OCI-LY3 (cell line): Measurements from ENCODE around the gene PHYKPL.
"Not testable (repeated sequence)": the region's sequence is repeated elsewhere in the genome, so short reads cannot be mapped to it uniquely, and the experiment has no call there.

Experiments used
- H2AFZ ChIP-seq: fragments of 200-600, 300-600 bp; shearing (Covaris generic); 2 replicates; pipeline ENCODE4 v1.6.0; 2014; ENCODE audit warnings: antibody characterized with exemption, low read depth, low read length
- H3K27ac ChIP-seq: fragments of 200-600, 300-600 bp; sonication (generic); 2 replicates; pipeline ENCODE4 v1.5.1; 2014; ENCODE audit warnings: mild to moderate bottlenecking, low read length, moderate library complexity, mixed read lengths
- H3K27me3 ChIP-seq: fragments of 200-600, 300-600 bp; sonication (generic); 2 replicates; pipeline ENCODE4 v1.6.1; 2014; ENCODE audit warnings: low read depth, low read length, mixed read lengths
- H3K36me3 ChIP-seq: fragments of 200-600, 300-600 bp; sonication (generic); replicated peaks from 2 replicates; pipeline ENCODE3; 2014; ENCODE audit warnings: low read depth, low read length, mixed read lengths
- H3K4me1 ChIP-seq: fragments of 300-600, 200-600 bp; sonication (generic); 2 replicates; pipeline ENCODE4 v1.6.1; 2014; ENCODE audit warnings: low read length, mixed read lengths
- H3K4me2 ChIP-seq: fragments of 200-600, 300-600 bp; sonication (generic); 2 replicates; pipeline ENCODE4 v1.6.1; 2014; ENCODE audit warnings: low read length, mixed read lengths
- H3K4me3 ChIP-seq: fragments of 300-600, 200-600 bp; sonication (generic); 2 replicates; pipeline ENCODE4 v1.5.1; 2014; ENCODE audit warnings: antibody characterized with exemption, mild to moderate bottlenecking, low read length, moderate library complexity
- H3K79me2 ChIP-seq: fragments of 300-600, 200-600 bp; shearing (Covaris generic); 2 replicates; pipeline ENCODE4 v1.6.1; 2014; ENCODE audit warnings: mild to moderate bottlenecking, low read length, mixed read lengths
- H3K9ac ChIP-seq: fragments of 300-600, 200-600 bp; shearing (Covaris generic); 2 replicates; pipeline ENCODE4 v1.6.0; 2014; ENCODE audit warnings: mild to moderate bottlenecking, low read length, moderate library complexity
- H3K9me3 ChIP-seq: fragments of 200-600, 300-600 bp; shearing (Covaris generic); 2 replicates; pipeline ENCODE4 v1.6.1; 2014; ENCODE audit warnings: low read length, mixed read lengths; ENCODE audit not compliant: insufficient read depth
- H4K20me1 ChIP-seq: fragments of 200-600, 300-600 bp; sonication (generic); 2 replicates; pipeline ENCODE4 v1.6.1; 2016; ENCODE audit warnings: low read length, mixed read lengths; ENCODE audit not compliant: insufficient read depth
- EZH2phosphoT487 ChIP-seq: fragments of 200-600 bp; shearing (Covaris generic); IDR thresholded peaks from 2 replicates; pipeline ENCODE4 v1.6.1; 2018; ENCODE audit warnings: antibody characterized with exemption, mixed run types, low read depth
- TF ChIP-seq, protein P1 (sequence below): fragments of 200-600, 300-600 bp; sonication (generic); IDR thresholded peaks from 2 replicates; pipeline ENCODE4 v1.5.1; 2014; ENCODE audit warnings: antibody characterized with exemption, low read length, low read depth

Gene PHYKPL

GRCh38 chr5:178201927-178202235, 30.7 kb downstream of the PHYKPL start:
- peaks cover 16% of the 10 kb centered on the region for H4K20me1 ChIP-seq
- no peak for TF ChIP-seq EZH2phosphoT487
- TF ChIP-seq, protein P1, sequence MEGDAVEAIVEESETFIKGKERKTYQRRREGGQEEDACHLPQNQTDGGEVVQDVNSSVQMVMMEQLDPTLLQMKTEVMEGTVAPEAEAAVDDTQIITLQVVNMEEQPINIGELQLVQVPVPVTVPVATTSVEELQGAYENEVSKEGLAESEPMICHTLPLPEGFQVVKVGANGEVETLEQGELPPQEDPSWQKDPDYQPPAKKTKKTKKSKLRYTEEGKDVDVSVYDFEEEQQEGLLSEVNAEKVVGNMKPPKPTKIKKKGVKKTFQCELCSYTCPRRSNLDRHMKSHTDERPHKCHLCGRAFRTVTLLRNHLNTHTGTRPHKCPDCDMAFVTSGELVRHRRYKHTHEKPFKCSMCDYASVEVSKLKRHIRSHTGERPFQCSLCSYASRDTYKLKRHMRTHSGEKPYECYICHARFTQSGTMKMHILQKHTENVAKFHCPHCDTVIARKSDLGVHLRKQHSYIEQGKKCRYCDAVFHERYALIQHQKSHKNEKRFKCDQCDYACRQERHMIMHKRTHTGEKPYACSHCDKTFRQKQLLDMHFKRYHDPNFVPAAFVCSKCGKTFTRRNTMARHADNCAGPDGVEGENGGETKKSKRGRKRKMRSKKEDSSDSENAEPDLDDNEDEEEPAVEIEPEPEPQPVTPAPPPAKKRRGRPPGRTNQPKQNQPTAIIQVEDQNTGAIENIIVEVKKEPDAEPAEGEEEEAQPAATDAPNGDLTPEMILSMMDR: no peak
- peaks cover 12% of the 10 kb centered on the region for H3K4me1 ChIP-seq
- H3K9ac ChIP-seq: no peak overlapping the region
- no peak overlapping the region for H3K27ac ChIP-seq
- no peaks in the 10 kb centered on the region for H3K27me3 ChIP-seq
- no peak overlapping the region for H3K4me3 ChIP-seq
- no peak overlapping the region for H3K4me2 ChIP-seq
- no peaks in the 10 kb centered on the region for H3K9me3 ChIP-seq
- H3K79me2 ChIP-seq: peaks cover 39% of the 10 kb centered on the region
- no peak overlapping the region for H2AFZ ChIP-seq
- peaks cover 16% of the 10 kb centered on the region for H3K36me3 ChIP-seq

DNA sequence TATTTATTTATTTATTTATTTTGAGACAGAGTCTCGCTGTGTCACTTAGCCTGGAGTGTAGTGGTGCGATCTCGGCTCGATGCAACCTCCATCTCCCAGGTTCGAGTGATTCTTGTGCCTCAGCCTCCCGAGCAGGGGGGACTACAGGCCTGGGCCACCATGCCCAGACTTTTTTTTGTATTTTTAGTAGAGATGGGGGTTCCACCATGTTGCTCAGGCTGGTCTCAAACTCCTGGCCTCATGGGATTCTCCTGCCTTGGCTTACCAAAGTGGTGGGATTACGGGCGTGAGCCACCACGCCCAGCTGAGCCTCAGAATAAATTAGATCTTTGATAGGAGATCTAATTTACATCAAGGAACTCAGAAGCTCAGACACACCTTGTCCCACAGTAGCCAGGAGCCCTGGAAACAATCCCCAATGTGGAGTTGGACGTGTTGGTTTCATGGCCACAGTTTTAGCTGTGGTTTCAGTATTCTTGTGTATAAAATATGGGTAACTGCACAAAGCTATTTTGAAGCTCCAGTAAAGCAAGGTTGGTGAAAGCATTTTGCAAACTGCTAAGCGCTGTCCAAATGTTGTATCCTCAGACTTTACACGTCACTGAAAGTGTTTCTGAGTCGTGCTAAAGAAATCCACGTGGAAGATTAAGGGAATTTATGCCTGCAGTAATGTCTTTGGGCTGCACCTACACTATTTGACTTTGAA, 31.2 kb downstream of the PHYKPL start:
- no peak overlapping the region for H3K27ac ChIP-seq

GRCh38 chr5:178199581-178200434, 32.8 kb downstream of the PHYKPL start:
- Histone ChIP-seq H4K20me1 (no peaks in the 10 kb centered on the region), H3K4me2 (no peak overlapping the region), H3K27ac (no peak overlapping the region), H3K79me2 (peaks cover 18% of the 10 kb centered on the region), H3K4me1 (no peaks in the 10 kb centered on the region), H2AFZ (no peak overlapping the region), H3K4me3 (no peak overlapping the region), H3K27me3 (0 out of 2 replicates have a peak, but pooled peaks cover 3% of the 10 kb centered on the region), H3K9ac (no peak overlapping the region), H3K9me3 (no peaks in the 10 kb centered on the region), H3K36me3 (no peaks in the 10 kb centered on the region)
- TF ChIP-seq, protein P1: no peak
- TF ChIP-seq EZH2phosphoT487: no peak

More for the DNA sequence above, 31.2 kb downstream of the PHYKPL start:
- Histone ChIP-seq H4K20me1 (peaks cover 11% of the 10 kb centered on the region), H3K79me2 (peaks cover 34% of the 10 kb centered on the region), H3K4me2 (no peak overlapping the region), H3K4me1 (peaks cover 7% of the 10 kb centered on the region), H2AFZ (no peak overlapping the region), H3K9ac (no peak overlapping the region), H3K4me3 (no peak overlapping the region), H3K36me3 (peaks cover 11% of the 10 kb centered on the region), H3K27me3 (no peaks in the 10 kb centered on the region), H3K9me3 (no peaks in the 10 kb centered on the region)
- TF ChIP-seq, protein P1: no peak
- no peak for TF ChIP-seq EZH2phosphoT487

- Histone ChIP-seq H3K4me3 (no peak overlapping the region), H2AFZ (no peak overlapping the region), H3K4me2 (no peak overlapping the region), H3K9me3 (no peaks in the 10 kb centered on the region), H3K79me2 (peaks cover 8% of the 10 kb centered on the region), H4K20me1 (no peaks in the 10 kb centered on the region), H3K27ac (no peak overlapping the region), H3K36me3 (no peaks in the 10 kb centered on the region), H3K4me1 (no peaks in the 10 kb centered on the region), H3K9ac (no peak overlapping the region), H3K27me3 (peaks cover 13% of the 10 kb centered on the region)
- TF ChIP-seq EZH2phosphoT487: no peak
- TF ChIP-seq, protein P1: no peak
Measured at GRCh38 chr5:178198706-178199105, 33.9 kb downstream of the PHYKPL start.

DNA sequence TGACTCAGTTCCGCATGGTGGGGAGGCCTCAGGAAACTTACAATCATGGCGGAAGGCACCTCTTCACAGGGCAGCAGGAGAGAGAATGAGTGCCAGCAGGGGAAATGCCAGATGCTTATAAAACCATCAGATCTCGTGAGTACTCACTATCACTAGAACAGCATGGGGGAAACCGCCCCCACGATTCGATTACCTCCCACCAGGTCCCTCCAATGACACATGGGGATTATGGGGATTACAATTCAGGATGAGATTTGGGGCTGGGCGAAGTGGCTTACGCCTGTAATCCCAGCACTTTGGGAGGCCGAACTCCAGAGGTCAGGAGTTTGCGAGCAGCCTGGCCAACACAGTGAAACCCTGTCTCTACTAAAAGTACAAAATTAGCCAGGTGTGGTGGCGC, 34.5 kb downstream of the PHYKPL start:
- H3K36me3 ChIP-seq, H3K4me2 ChIP-seq, H3K79me2 ChIP-seq, H3K4me1 ChIP-seq, H3K4me3 ChIP-seq, H4K20me1 ChIP-seq, H3K9me3 ChIP-seq, H3K9ac ChIP-seq, H2AFZ ChIP-seq, H3K27ac ChIP-seq: not testable (repeated sequence)
- peaks cover 16% of the 10 kb centered on the region for H3K27me3 ChIP-seq
